ENCODE data around the gene PRKAR1B. TPM values are rescaled to one million over a fixed set of nuclear protein-coding genes. Genes with fewer than 3 reads are reported as not detected.

PRKAR1B gene
- total RNA-seq, 4 donors from 2014 or later = 3.8 to 11.6 (median 6.3) TPM

DNA sequence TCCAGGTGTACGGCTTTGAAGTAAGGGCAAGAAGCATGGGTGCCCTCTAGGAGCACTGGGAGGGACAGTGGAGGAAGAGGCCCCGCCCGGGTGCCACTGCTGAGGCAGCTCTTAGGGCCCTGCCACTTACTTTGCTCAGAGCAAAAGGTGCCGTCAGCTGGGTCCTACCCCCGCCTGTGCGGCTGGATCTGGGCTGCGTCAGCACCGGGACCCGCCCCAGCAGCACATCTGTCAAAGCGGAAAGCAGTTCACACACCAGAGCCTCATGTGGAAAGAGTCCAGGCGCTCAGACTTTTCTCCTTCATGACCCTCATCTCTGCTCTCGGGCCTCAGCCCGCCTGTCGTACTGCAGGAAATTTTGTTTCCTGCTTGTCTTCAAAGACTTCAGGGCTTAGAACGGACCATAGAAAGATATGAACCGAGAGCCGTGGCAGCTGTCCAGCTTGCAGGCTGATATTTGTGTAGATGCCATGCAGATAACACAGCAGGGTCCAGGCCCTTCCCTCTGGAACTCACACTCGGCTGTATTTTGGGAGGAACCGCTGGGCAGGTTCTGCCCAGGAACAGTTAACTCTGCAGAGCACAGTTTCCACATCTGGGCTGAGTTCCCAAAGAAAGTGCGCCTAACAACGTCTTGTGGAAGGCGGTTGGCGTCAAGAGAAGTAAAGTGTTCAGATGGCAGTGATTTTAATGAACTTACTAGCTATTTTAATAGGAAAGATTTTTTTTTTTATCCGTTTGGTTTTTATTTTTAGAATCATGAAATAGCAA lies 44.3 kb upstream of the PRKAR1B start:
- TF ChIP-seq CTCF (IDR thresholded peaks at IDR 0.05; ENCODE audit: low read depth) = no peak

DNA sequence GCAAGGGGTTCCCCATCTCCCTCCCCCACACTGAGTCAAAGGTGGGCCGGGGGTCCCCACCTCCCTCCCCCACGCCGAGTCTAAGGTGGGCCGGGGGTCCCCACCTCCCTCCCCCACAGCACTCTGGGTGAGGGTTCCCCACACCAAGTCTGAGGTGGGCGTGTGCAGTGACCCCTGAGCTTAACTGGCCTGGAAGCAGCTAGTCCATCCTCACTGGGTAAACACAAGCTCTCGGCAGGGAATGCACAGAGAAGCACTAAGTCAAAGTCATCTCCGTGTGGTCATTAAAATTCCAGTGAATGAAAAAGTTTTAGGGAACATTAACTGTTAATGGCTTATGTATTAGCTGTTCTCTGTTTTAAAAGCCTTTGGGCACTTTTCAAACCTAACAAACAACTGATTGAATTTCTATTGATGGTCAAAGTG lies 43.7 kb upstream of the PRKAR1B start:
- TF ChIP-seq CTCF (IDR thresholded peaks at IDR 0.05; ENCODE audit: low read depth) = no peak

DNA sequence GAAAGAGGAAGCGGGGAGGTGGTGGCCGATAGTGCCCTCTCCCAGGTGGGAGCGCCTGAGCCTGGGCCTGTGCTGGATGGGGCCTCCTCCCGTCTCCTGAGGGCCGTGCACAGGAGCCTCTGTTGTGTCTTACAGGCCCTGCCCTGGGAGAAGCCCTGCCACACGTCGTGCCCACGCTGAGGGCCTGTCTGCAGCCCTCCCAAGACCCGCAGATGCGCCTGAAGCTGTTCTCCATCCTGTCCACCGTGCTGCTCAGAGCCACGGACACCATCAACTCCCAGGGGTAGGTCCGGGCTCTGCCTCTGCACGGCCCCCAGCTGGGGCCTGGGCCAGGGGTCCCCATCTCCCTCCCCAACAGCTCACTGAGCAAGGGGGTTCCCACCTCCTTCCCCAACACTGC lies 43.3 kb upstream of the PRKAR1B start:
- TF ChIP-seq CTCF (IDR thresholded peaks at IDR 0.05; ENCODE audit: low read depth) = no peak

DNA sequence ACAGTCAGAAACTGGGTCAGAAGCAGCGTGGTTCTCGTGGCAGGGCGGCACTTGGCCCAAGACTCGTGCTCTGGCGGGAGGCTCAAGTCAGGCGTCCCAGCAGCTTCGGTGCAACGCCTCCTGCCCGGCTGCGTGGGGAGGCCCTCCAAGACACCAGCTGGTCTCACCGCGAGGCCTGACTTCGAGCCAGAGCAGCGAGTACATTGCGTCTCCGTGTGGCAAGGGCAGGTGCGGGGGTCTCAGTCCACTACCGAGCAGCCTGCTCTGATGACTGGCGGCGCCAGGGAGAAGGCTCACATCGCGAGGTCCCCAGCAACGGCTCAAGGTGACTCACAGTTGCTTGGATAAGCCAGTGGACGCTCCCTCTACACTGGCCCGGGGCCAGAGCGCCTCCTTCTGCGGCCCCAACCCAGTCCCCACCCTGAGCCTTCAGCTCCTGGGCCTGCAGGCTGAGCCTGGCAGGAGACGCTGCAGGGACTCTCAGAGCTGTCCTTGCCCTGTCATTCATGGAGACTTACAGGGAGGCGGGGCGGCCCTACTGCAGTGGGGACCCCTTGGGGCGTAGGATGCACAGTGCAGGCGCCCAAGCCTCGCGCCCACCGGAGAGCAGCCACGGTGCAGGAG lies 41.9 kb upstream of the PRKAR1B start:
- TF ChIP-seq CTCF (IDR thresholded peaks at IDR 0.05; ENCODE audit: low read depth) = no peak

GRCh38 chr7:767941-768731 lies 41.1 kb upstream of the PRKAR1B start:
- TF ChIP-seq CTCF (IDR thresholded peaks at IDR 0.05; ENCODE audit: low read depth) = no peak

- TF ChIP-seq CTCF (IDR thresholded peaks at IDR 0.05; ENCODE audit: low read depth) = no peak
These were observed 40.5 kb upstream of the PRKAR1B start for GRCh38 chr7:767580-767940.

DNA sequence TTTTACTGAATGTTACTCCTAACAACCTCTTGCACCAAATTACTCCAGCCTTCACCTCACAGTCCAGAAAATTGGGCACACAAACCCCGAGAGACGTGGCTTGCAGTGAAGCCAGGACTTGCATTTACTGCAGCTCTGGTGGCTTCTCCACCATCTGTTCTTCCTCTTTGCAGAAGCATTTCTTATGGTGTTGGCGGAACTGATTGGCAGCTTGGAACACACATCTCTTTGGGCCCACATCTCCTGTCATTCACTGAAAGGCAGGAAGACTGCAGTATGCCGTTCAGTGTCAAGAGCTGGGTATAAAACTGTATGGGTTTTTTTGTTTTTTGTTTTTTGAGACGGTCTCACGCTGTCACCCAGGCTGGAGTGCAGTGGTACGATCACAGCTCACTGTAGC lies 38.3 kb upstream of the PRKAR1B start:
- TF ChIP-seq CTCF (IDR thresholded peaks at IDR 0.05; ENCODE audit: low read depth) = no peak

Data from subcutaneous adipose tissue (tissue), 4 donors.